SJSA1 (cell line): Measurements from ENCODE around the gene STAT2. TPM values are rescaled to one million over a fixed set of nuclear protein-coding genes. Genes with fewer than 3 reads are reported as not detected.
"Not testable (repeated sequence)": the region's sequence is repeated elsewhere in the genome, so short reads cannot be mapped to it uniquely, and the experiment has no call there.

Experiments used
- DNase-seq, 2 experiments: peaks; one replicate each; pipeline ENCODE4 v3.0.0-alpha.2; 2015 to 2020; ENCODE audit warnings: low spot score in 2 of 2, low read depth in 1 of 2
- H3K27ac ChIP-seq: fragments of 250-450 bp; sonication (Bioruptor Pico); 2 replicates; pipeline ENCODE4 v1.5.1; 2020; ENCODE audit warnings: mild to moderate bottlenecking, moderate library complexity
- H3K27me3 ChIP-seq: fragments of 250-450 bp; sonication (Bioruptor Pico); replicated peaks from 2 replicates; pipeline ENCODE4 v1.5.1; 2020; ENCODE audit warnings: mild to moderate bottlenecking, moderate library complexity
- H3K36me3 ChIP-seq: fragments of 250-450 bp; sonication (Bioruptor Pico); 2 replicates; pipeline ENCODE4 v1.5.1; 2020; ENCODE audit warnings: mild to moderate bottlenecking
- H3K4me1 ChIP-seq: fragments of 250-450 bp; sonication (Bioruptor Pico); replicated peaks from 2 replicates; pipeline ENCODE4 v1.6.1; 2021; ENCODE audit warnings: mild to moderate bottlenecking
- H3K4me3 ChIP-seq: fragments of 250-450 bp; sonication (Bioruptor Pico); 2 replicates; pipeline ENCODE4 v1.5.1; 2020; ENCODE audit warnings: mild to moderate bottlenecking
- H3K9me3 ChIP-seq: fragments of 250-450 bp; sonication (Bioruptor Pico); replicated peaks from 2 replicates; pipeline ENCODE4 v1.5.1; 2020; ENCODE audit warnings: mild to moderate bottlenecking
- total RNA-seq: library from RNA; depleted of rRNA; stranded (reverse); fragments of >200 nt; shearing (Covaris generic); gene quantifications from 2 replicates; pipeline ENCODE4 v1.2.3, GENCODE V29; 2014; rRNA removed

Gene STAT2
- total RNA-seq: 37.0 and 63.3 TPM in 2 replicates

DNA sequence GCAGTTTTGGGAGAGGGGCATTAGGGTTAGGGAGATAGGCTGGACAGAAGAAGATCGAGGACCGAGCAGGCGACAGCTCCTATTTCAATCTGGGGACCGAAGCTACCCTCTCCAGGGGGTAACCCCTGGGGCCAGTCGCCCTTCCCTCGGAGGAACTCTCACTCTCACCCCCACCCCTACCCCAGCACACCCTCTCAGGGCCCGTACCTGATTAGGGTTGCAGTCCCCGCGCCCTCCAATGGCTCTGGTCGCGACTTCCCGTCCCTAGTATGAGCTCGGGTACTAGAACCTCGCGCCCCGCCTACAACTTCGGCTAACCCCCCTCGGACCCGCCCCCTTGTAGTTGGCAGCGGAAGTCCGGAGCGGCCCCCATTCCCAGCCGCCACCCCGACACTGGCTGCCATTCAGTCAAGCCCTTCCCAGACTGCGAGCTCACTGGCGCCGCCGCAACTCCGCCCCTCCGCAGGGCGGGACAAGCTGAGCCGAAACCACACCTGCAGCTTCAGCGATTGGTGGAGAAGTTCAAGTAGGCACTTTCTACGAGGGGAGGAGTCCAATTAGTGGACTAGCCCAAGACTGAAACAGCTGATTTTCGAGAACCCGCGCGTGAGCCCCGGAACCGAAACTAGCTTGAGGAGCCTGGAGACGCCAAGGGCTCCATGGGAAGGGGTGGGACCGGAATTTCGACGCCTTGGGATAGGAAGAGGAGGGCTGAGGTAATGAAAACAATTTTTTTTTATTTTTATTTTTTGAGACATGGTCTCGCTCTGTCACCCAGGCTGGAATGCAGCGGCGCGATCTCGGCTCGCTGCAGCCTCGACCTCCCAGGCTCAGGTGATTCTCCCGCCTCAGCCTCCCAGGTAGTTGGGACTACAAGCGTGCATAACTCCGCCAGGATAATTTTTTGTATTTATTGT lies at the start of gene STAT2:
TSS of gene STAT2 (minus strand) at position 257 of the 917 bp plus-strand sequence. CDS start 3,536 bp downstream, outside the sequence.
- Histone ChIP-seq H3K9me3 (no peaks in the 10 kb centered on the region), H3K4me3 (peak within 1 kb of the TSS; percentile 59), H3K27ac (peak within 1 kb of the TSS; percentile 86), H3K36me3 (peaks cover 12% of the 10 kb centered on the region), H3K4me1 (peaks cover 14% of the 10 kb centered on the region), H3K27me3 (no peaks in the 10 kb centered on the region)
- peak; percentile 99 for DNase-seq

DNA sequence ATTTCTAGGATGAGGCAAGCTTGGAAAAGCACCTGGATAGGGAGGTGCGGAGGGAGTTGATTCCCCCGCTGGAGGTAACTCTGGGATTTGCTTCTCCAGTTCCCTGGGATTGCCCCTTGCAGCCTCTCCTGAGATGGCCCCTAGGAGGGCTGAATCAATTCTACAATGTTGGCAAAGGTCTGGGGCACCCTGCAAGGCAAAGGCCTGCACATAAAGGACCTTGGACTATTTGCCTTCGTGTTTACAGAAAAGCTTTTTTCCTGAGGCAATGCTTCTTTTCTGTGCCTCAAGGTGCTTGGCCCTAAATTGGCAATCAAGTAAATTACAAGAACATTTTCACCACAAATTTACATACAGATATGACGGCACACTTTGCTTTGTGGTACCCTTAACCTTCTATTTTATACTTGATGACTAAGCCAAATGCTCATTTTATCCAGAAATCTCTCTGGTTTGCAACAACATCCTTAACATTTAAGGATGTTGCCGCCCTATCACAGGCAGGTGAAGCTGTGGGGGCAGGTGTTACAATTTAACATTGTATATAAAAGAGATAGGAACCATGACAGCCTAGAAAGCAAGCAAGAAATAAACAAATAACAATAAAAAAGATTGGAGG lies 49.0 kb upstream of the STAT2 start:
- Histone ChIP-seq H3K9me3 (no peaks in the 10 kb centered on the region), H3K4me3 (no peak overlapping the region), H3K36me3 (no peaks in the 10 kb centered on the region), H3K27me3 (no peaks in the 10 kb centered on the region), H3K27ac (no peak overlapping the region), H3K4me1 (no peaks in the 10 kb centered on the region)
- no peak for DNase-seq

DNA sequence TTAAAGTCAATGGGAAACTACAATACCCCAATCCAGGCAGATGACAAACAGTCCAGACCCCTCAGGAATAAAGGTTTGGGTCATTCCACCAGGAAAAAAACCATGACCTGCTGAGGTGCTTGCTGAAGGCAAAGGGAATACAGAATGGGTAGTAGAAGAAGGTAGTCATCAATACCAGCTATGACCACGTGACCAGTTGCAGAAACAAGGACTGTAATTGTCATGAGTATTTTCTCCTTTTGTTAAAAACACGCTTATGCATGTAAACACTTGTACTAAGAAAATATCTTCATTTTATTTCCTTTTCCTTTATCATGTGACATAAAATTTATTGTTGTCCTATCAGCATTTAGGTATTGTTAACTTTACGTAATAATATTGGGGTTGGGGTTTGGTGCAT lies 44.3 kb upstream of the STAT2 start:
- not testable (repeated sequence) for H3K9me3 ChIP-seq, DNase-seq, H3K27me3 ChIP-seq, H3K4me3 ChIP-seq, H3K36me3 ChIP-seq, H3K27ac ChIP-seq, H3K4me1 ChIP-seq

DNA sequence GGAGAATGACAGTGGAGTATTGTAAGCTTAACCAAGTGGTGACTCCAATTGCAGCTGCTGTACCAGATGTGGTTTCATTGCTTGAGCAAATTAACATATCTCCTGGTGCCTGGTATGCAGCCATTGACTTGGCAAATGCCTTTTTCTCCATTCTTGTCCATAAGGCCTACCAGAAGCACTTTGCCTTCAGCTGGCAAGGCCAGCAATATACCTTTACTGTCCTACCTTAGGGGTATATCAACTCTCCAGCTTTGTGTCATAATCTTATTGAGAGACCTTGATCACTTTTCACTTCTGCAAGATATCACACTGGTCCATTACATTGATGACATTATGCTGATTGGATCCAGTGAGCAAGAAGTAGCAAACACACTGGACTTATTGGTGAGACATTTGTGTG lies 41.7 kb upstream of the STAT2 start:
- H3K4me3 ChIP-seq, H3K36me3 ChIP-seq, H3K27ac ChIP-seq, H3K27me3 ChIP-seq, H3K9me3 ChIP-seq, H3K4me1 ChIP-seq, DNase-seq: not testable (repeated sequence)

DNA sequence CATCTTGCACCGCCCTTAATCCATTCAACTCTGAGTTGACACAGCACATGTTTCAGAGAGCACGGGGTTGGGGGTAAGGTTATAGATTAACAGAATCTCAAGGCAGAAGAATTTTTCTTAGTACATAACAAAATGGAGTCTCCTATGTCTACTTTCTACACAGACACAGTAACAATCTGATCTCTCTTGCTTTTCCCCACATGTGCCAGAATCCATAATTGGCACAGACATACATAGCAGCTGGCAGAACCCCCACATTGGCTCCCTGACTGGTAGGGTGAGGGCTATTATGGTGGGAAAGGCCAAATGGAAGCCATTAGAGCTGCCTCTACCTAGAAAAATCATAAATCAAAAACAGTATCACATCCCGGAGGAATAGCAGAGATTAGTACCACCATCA lies 41.2 kb upstream of the STAT2 start:
- DNase-seq, H3K27me3 ChIP-seq, H3K9me3 ChIP-seq, H3K27ac ChIP-seq, H3K4me1 ChIP-seq, H3K36me3 ChIP-seq, H3K4me3 ChIP-seq: not testable (repeated sequence)

DNA sequence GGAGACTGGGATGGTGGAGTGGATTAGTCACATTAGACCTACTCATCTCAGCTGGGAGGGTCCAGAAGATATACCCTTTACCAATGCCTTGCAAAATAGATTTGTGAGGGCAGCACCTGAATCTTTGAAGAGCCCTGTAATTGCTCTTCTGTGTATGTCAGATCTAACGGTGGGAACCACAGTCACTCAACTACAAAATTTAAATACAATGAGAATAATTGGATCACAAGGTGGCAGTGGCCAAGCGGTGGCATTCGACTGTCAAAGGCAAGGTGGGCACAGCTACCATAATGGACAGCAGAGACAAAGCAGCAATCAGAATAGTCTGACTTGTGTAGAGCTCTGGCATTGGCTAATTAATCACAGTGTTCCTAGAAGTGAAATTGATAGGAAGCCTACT lies 39.6 kb upstream of the STAT2 start:
- DNase-seq, H3K4me1 ChIP-seq, H3K27ac ChIP-seq, H3K36me3 ChIP-seq, H3K27me3 ChIP-seq, H3K4me3 ChIP-seq, H3K9me3 ChIP-seq: not testable (repeated sequence)

DNA sequence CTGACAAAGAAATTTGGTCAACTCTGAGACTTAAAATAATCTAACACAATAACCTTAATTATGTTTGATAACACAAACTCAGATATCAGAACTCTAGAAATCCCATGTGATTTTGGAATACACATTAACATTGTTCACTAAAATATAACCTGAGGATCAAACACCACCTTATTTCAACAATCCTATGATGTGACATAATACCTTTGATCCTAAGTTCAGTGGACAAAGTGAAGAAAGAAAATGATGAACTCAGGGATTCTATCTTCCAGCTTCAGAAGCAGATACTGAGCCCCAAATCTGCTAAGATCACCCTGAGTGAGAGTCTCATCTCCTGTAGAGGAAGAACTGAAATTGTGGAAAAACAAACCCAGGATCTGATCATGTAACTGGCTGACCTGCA lies 38.4 kb upstream of the STAT2 start:
- H3K27me3 ChIP-seq: no peaks in the 10 kb centered on the region
- no peak for DNase-seq

DNA sequence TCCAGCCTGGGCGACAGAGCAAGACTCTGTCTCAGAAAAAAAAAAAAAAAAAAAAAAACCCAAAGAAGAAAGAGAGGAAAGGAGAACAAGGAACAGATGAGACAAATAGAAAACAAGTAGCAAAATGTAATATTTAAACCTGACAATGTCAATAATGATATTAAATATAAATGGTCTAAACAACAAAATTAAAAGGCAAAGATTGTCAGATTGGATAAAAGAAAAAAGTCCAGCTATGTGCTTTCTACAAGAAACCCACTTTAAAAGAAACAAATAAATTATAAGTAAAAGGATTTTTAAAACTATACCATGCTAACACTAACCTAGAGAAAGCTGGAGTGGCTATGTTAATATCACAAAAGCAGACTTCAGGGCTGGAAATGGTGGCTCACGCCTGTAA lies 32.4 kb upstream of the STAT2 start:
- DNase-seq: no peak
- H3K27ac ChIP-seq: no peak overlapping the region
- no peak overlapping the region for H3K4me3 ChIP-seq
- H3K36me3 ChIP-seq: no peaks in the 10 kb centered on the region
- no peaks in the 10 kb centered on the region for H3K9me3 ChIP-seq
- no peaks in the 10 kb centered on the region for H3K27me3 ChIP-seq
- H3K4me1 ChIP-seq: 0 out of 2 replicates have a peak, but pooled peaks cover 2% of the 10 kb centered on the region

More for the DNA sequence above, 38.4 kb upstream of the STAT2 start:
- Histone ChIP-seq H3K36me3 (no peaks in the 10 kb centered on the region), H3K4me1 (no peaks in the 10 kb centered on the region), H3K9me3 (no peaks in the 10 kb centered on the region), H3K27ac (no peak overlapping the region), H3K4me3 (no peak overlapping the region)

DNA sequence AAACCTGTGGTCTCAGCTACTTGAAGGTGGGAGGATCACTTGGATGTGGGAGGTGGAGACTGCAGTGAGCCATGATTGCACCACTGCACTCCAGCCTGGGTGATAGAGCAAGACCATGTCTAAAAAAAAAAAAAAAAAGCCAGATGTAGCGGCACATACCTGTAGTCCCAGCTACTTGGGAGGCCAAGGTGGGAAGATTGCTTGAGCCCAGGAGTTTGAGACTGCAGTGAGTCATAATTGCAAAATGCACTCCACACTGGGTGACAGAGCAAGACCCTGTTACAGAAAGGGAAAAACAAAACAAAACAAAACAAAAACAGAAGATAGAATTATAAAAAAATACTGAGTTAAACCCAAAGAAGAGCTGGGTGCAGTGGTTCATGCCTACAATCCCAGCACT lies 31.8 kb upstream of the STAT2 start:
- Histone ChIP-seq H3K27me3 (no peaks in the 10 kb centered on the region), H3K4me3 (no peak overlapping the region), H3K27ac (no peak overlapping the region), H3K9me3 (no peaks in the 10 kb centered on the region), H3K36me3 (no peaks in the 10 kb centered on the region), H3K4me1 (0 out of 2 replicates have a peak, but pooled peaks cover 4% of the 10 kb centered on the region)
- DNase-seq: no peak

DNA sequence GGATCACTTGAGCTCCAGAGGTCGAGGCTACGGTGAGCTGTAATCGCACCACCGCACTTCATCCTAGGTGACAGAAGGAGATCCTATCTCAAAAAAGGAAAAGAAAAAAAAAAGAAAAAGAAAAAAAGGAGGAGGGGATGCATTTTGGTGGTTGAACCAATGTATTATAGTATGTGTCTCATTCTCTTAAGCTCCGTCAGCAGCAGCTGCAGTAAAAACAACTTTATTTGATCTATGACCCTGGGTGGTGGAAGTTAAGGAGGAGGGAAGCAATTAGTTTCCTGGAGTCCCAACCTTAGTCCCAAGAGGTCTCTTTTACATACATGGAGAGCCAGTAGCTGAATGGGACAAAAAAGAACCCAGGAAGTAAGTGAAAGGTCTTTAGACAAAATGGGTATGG lies 29.5 kb upstream of the STAT2 start:
- H3K27ac ChIP-seq: no peak overlapping the region
- no peak overlapping the region for H3K4me3 ChIP-seq
- no peaks in the 10 kb centered on the region for H3K27me3 ChIP-seq
- H3K9me3 ChIP-seq: no peaks in the 10 kb centered on the region
- DNase-seq: no peak
- H3K4me1 ChIP-seq: 0 out of 2 replicates have a peak, but pooled peaks cover 4% of the 10 kb centered on the region
- H3K36me3 ChIP-seq: no peaks in the 10 kb centered on the region

DNA sequence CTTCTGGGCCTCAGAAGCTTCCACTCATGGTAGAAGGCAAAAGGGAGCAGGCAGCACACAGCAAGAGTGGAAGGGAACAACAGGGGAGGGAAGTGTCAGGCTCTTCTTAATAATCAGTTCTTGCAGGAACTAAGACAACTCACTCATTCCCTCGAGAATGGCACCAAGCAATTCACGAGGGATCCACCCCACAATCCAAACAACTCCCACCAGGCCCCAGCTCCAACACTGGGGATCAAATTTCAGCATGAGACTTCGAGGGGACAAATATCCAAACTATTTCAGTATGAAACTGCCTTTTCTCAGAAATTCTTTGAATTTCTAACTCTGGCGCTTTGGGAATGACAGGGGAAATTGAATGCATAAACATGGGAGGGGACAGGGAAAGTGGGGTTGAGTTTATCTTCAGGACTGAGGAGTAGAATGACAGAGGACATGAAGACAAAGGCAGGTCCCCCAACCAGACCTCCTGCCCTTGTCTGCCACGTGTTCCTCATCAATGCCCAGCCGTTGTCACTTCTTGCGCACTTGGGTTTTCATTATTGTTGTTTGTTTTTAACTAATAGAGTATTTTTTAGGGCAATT lies 27.3 kb upstream of the STAT2 start:
- peak in 1 of 2 experiments; percentile 6 for DNase-seq
- Histone ChIP-seq H3K27me3 (no peaks in the 10 kb centered on the region), H3K27ac (no peak overlapping the region), H3K36me3 (no peaks in the 10 kb centered on the region), H3K9me3 (no peaks in the 10 kb centered on the region), H3K4me1 (0 out of 2 replicates have a peak, but pooled peaks cover 4% of the 10 kb centered on the region), H3K4me3 (no peak overlapping the region)

DNA sequence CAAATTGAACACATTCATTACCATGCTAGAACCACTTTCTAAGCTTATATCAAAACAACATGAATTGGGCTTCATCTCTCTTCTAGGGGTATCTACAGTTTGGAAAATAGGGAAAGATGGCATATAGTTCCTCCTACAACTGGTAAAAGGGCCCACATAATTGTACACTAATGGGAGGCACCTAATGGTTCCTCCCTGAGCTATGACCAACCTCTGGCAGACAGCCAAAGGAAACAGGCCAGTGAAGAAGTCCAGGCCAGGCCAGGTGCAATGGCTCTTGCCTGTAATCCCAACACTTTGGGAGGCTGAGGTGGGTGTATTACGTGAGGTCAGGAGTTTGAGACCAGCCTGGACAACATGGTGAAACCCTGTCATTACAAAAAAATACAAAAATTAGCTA lies 26.0 kb upstream of the STAT2 start:
- H3K4me1 ChIP-seq: 0 out of 2 replicates have a peak, but pooled peaks cover 4% of the 10 kb centered on the region
- H3K36me3 ChIP-seq: no peaks in the 10 kb centered on the region
- DNase-seq: no peak
- no peaks in the 10 kb centered on the region for H3K9me3 ChIP-seq
- H3K27ac ChIP-seq: no peak overlapping the region
- H3K4me3 ChIP-seq: no peak overlapping the region
- H3K27me3 ChIP-seq: no peaks in the 10 kb centered on the region

DNA sequence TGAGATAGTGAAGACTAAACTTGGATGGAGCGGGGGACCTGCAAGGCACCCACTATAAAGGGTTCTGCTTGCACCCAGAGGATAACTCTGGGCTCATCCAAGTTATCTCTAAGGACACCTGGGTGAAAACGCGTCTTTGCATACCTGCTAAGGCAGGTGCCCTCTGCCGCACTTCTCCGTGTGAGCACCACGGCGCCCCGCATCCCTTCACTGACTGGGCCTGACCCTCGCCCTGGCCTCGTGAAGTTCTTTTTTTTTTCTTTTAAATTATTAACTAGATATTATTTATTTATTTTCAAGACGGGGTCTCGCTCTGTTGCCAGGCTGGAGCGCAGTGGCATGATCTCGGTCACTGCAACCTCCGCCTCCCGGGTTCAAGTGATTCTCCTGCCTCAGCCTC lies 22.7 kb upstream of the STAT2 start:
- DNase-seq: no peak
- Histone ChIP-seq H3K9me3 (no peaks in the 10 kb centered on the region), H3K4me1 (0 out of 2 replicates have a peak, but pooled peaks cover 4% of the 10 kb centered on the region), H3K27me3 (no peaks in the 10 kb centered on the region), H3K4me3 (no peak overlapping the region), H3K36me3 (no peaks in the 10 kb centered on the region), H3K27ac (no peak overlapping the region)

DNA sequence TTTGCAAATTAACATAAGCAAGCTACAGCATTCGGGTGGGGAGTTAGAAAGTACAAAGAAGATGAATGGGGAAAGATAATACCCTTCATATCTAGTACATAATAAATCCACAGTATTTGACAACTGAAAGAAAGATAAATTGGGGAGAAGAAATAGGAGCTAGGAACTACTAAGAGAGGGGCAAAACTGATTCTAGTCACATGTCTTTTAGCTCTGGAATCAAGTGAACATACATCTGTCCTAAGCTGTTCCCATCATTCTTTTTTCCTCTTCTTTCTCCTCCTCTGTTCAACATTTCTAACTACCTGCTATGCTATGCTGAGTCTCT lies 18.0 kb upstream of the STAT2 start:
- DNase-seq: no peak
- H3K4me1 ChIP-seq: peaks cover 5% of the 10 kb centered on the region
- H3K4me3 ChIP-seq: no peak overlapping the region
- no peaks in the 10 kb centered on the region for H3K27me3 ChIP-seq
- no peaks in the 10 kb centered on the region for H3K9me3 ChIP-seq
- no peak overlapping the region for H3K27ac ChIP-seq
- no peaks in the 10 kb centered on the region for H3K36me3 ChIP-seq
